IMR-90 (cell line): ENCODE data around the gene DNM1. TPM values are rescaled to one million over a fixed set of nuclear protein-coding genes. Genes with fewer than 3 reads are reported as not detected.

Experiments
- ATAC-seq: fragments of 200-7000 bp; cut with Tn5 transposase; 2 replicates; pipeline ENCODE4 v1.9.1; 2020; ENCODE audit warnings: low read depth, mild to moderate bottlenecking, moderate library complexity
- BruUV-seq: library from RNA; stranded (reverse); fragments of 400-500 nt; replicated peaks from 2 replicates; lab custom pipeline; 2021; lab: Mats Ljungman, UMichigan
- CTCF ChIA-PET: fragments of 300-600 bp; formaldehyde crosslinking; extraction: SDS; loops from one replicate; lab custom pipeline; 2021; ENCODE audit warnings: antibody characterized with exemption; lab: Yijun Ruan, JAX
- POLR2A ChIA-PET: fragments of 300-600 bp; sonication (Branson Sonifier 250); formaldehyde crosslinking; loops from one replicate; lab custom pipeline; 2022; ENCODE audit warnings: antibody characterized with exemption; ENCODE audit not compliant: unreplicated experiment; lab: Charles Lee
- DNase-seq: peaks from one replicate; pipeline ENCODE4 v3.0.0; 2013
- H2AFZ ChIP-seq: replicated peaks from 2 replicates; pipeline ENCODE3; 2013; ENCODE audit warnings: low read length, mild to moderate bottlenecking; ENCODE audit not compliant: poor library complexity
- H2AK5ac ChIP-seq: 2 replicates; pipeline ENCODE4 v1.6.1; 2013; ENCODE audit warnings: low read depth, low read length, inconsistent platforms
- H2AK9ac ChIP-seq: replicated peaks from 2 replicates; pipeline ENCODE3; 2013; ENCODE audit warnings: mild to moderate bottlenecking, low read depth, low read length, moderate library complexity; ENCODE audit not compliant: poor library complexity
- H2BK120ac ChIP-seq: 2 replicates; pipeline ENCODE4 v1.6.1; 2013; ENCODE audit warnings: low read depth, low read length, inconsistent platforms
- H2BK15ac ChIP-seq: 3 replicates; pipeline ENCODE4 v1.6.1; 2013; ENCODE audit warnings: low read depth, low read length, inconsistent platforms
- H2BK20ac ChIP-seq: 2 replicates; pipeline ENCODE4 v1.6.1; 2013; ENCODE audit warnings: low read depth, mild to moderate bottlenecking, inconsistent platforms, low read length, moderate library complexity
- H2BK5ac ChIP-seq: 2 replicates; pipeline ENCODE4 v1.6.1; 2013; ENCODE audit warnings: mild to moderate bottlenecking, low read depth, low read length, inconsistent platforms; ENCODE audit not compliant: poor library complexity, severe bottlenecking
- H3K14ac ChIP-seq: replicated peaks from 2 replicates; pipeline ENCODE4 v1.6.1; 2013; ENCODE audit warnings: low read depth, low read length, inconsistent platforms
- H3K18ac ChIP-seq: 2 replicates; pipeline ENCODE4 v1.6.1; 2013; ENCODE audit warnings: low read depth, low read length, control low read depth
- H3K23ac ChIP-seq: 2 replicates; pipeline ENCODE4 v1.6.1; 2013; ENCODE audit warnings: low read depth, low read length, inconsistent platforms
- H3K27ac ChIP-seq: 2 replicates; pipeline ENCODE4 v1.5.1; 2013; ENCODE audit warnings: mild to moderate bottlenecking, control low read depth, low read length; ENCODE audit not compliant: insufficient read depth
- H3K27me3 ChIP-seq: 2 replicates; pipeline ENCODE4 v1.6.1; 2013; ENCODE audit warnings: low read length; ENCODE audit not compliant: control insufficient read depth, insufficient read depth
- H3K36me3 ChIP-seq: 2 replicates; pipeline ENCODE4 v1.6.1; 2013; ENCODE audit warnings: low read length, mixed read lengths; ENCODE audit not compliant: control insufficient read depth, insufficient read depth
- H3K4ac ChIP-seq: 2 replicates; pipeline ENCODE4 v1.6.1; 2013; ENCODE audit warnings: low read depth, low read length, inconsistent platforms
- H3K4me1 ChIP-seq: 2 replicates; pipeline ENCODE4 v1.6.1; 2013; ENCODE audit warnings: low read length, mixed read lengths; ENCODE audit not compliant: control insufficient read depth, insufficient read depth
- H3K4me2 ChIP-seq: 2 replicates; pipeline ENCODE4 v1.6.1; 2013; ENCODE audit warnings: low read depth, mild to moderate bottlenecking, control low read depth, low read length, moderate library complexity
- H3K4me3 ChIP-seq: 2 replicates; pipeline ENCODE4 v1.5.1; 2013; ENCODE audit warnings: low read depth, mild to moderate bottlenecking, control low read depth, low read length, moderate library complexity; ENCODE audit not compliant: insufficient read depth
- H3K56ac ChIP-seq: 2 replicates; pipeline ENCODE4 v1.6.1; 2013; ENCODE audit warnings: low read length, inconsistent platforms; ENCODE audit not compliant: insufficient read depth; ENCODE audit errors: extremely low read depth
- H3K79me1 ChIP-seq, 2 experiments: 2 replicates each; pipeline ENCODE4 v1.6.1; 2013; ENCODE audit warnings: low read length in 2 of 2, inconsistent platforms in 1 of 2, low read depth in 1 of 2
- H3K9ac ChIP-seq: 2 replicates; pipeline ENCODE4 v1.6.1; 2013; ENCODE audit warnings: low read depth, low read length, control low read depth
- H3K9me1 ChIP-seq: 2 replicates; pipeline ENCODE4 v1.6.1; 2013; ENCODE audit warnings: low read length, inconsistent platforms; ENCODE audit not compliant: insufficient read depth
- H3K9me3 ChIP-seq: 2 replicates; pipeline ENCODE4 v1.6.1; 2013; ENCODE audit warnings: low read length; ENCODE audit not compliant: control insufficient read depth, insufficient read depth
- H4K20me1 ChIP-seq: 2 replicates; pipeline ENCODE4 v1.6.1; 2013; ENCODE audit warnings: low read length, inconsistent platforms; ENCODE audit not compliant: insufficient read depth
- H4K5ac ChIP-seq: 2 replicates; pipeline ENCODE4 v1.6.1; 2013; ENCODE audit warnings: mild to moderate bottlenecking, low read depth, low read length, control low read depth
- H4K8ac ChIP-seq, 2 experiments: 2 replicates each; pipeline ENCODE4 v1.6.1; 2013; ENCODE audit warnings: low read depth in 2 of 2, low read length in 2 of 2, control low read depth in 1 of 2, inconsistent platforms in 1 of 2
- H4K91ac ChIP-seq: 2 replicates; pipeline ENCODE4 v1.6.1; 2013; ENCODE audit warnings: low read depth, low read length, inconsistent platforms; ENCODE audit not compliant: insufficient read depth
- BHLHE40 ChIP-seq: fragments of 150-350 bp; IDR thresholded peaks from 2 replicates; pipeline ENCODE4 v1.6.1; 2016; ENCODE audit warnings: mild to moderate bottlenecking, low read depth, low read length
- ELK1 ChIP-seq: fragments of 150-350 bp; IDR thresholded peaks from 2 replicates; pipeline ENCODE4 v1.6.1; 2016; ENCODE audit warnings: low read depth, mild to moderate bottlenecking, low read length, moderate library complexity, borderline replicate concordance
- MAFK ChIP-seq: IDR thresholded peaks from 2 replicates; pipeline ENCODE4 v1.6.1; 2012; ENCODE audit warnings: low read depth, low read length, improper control_type of control experiment
- MAZ ChIP-seq: IDR thresholded peaks from 2 replicates; pipeline ENCODE4 v1.6.1; 2012; ENCODE audit warnings: low read depth, mild to moderate bottlenecking, low read length, improper control_type of control experiment, moderate library complexity, borderline replicate concordance
- WGBS, 2 experiments: methylation state at CpG; one replicate each; pipeline versions ENCODE4 v1.1.5 to v1.1.7; 2013; ENCODE audit warnings: missing lambda C conversion rate in 2 of 2; ENCODE audit not compliant: insufficient read length in 1 of 2; ENCODE audit errors: extremely low coverage in 2 of 2; 5-methylcytosine and 5-hydroxymethylcytosine counted together
- dilution Hi-C: fragments of 300-500 bp; cut with HindIII; formaldehyde crosslinking; loops from one replicate; pipeline ENCODE4 v1.14.3; 2018; ENCODE audit warnings: low sequenced_read_pairs; ENCODE audit not compliant: unreplicated experiment
- in situ Hi-C: fragments of 300-500 bp; cut with MboI; formaldehyde crosslinking; loops from 3 replicates; pipeline ENCODE4 v1.14.3; 2019; ENCODE audit warnings: low sequenced_read_pairs, inconsistent platforms, mixed read lengths
- intact Hi-C: fragments of 100-400 bp; cut with micrococcal nuclease; formaldehyde crosslinking; loops from 2 replicates; pipeline ENCODE4 v1.10.0; 2022
- polyA plus RNA-seq, 3 experiments: library from polyadenylated mRNA; depleted of rRNA; stranded (reverse); fragments of >200 nt; gene quantifications; 2 replicates each; pipeline ENCODE4 v1.2.3, GENCODE V29; 2012; ENCODE audit warnings: low replicate concordance in 1 of 3
- total RNA-seq: library from RNA; depleted of rRNA; stranded (reverse); fragments of >200 nt; gene quantifications from 2 replicates; pipeline ENCODE4 v1.2.3, GENCODE V29; 2012

The DNM1 gene
- total and polyA plus RNA-seq, 2 of the 4 experiments (the other 2 are of a cell fraction): 13.6 to 17.7 TPM

GRCh38 chr9:128292009-128292408 is 88.8 kb downstream of the DNM1 start:
- H3K9me3 ChIP-seq: no peaks in the 10 kb centered on the region
- no TSS peak for BruUV-seq
- H3K18ac ChIP-seq: no peak overlapping the region
- no peak for DNase-seq
- in situ Hi-C loops: loop anchor here (10.0 kb wide), 1 partner anchor 263 kb away; the partner anchor contains the start of gene SPTAN1
- no peak overlapping the region for H2BK15ac ChIP-seq
- peaks cover 5% of the 10 kb centered on the region for H3K4me1 ChIP-seq
- no peak overlapping the region for H2AK5ac ChIP-seq
- H3K36me3 ChIP-seq: peaks cover 13% of the 10 kb centered on the region; the same call in 1 of the 2 replicates
- no peak overlapping the region for H3K56ac ChIP-seq
- no peak overlapping the region for H2AFZ ChIP-seq
- no peak overlapping the region for H4K5ac ChIP-seq
- H4K91ac ChIP-seq: no peak overlapping the region
- ChIA-PET POLR2A (no interaction called here), CTCF (interaction anchor here (1.2 kb wide), 1 partner anchor 49 kb away, joined by 3 read pairs; no protein-coding TSS in a partner anchor)
- H3K4me2 ChIP-seq: no peak overlapping the region
- H3K79me1 ChIP-seq: peaks cover 0 to 8% of the 10 kb centered on the region in 2 experiments; a peak in 1 of 4 replicates
- ATAC-seq: no peak
- no CpG with 5 or more reads among the region's 3 CpGs for WGBS, 2 experiments
- H3K4ac ChIP-seq: no peak overlapping the region
- TF ChIP-seq ELK1 (no peak), MAZ (no peak), BHLHE40 (no peak), MAFK (peak; percentile 79)
- no peak overlapping the region for H3K14ac ChIP-seq
- dilution Hi-C loops: no loop called here
- no peak overlapping the region for H3K4me3 ChIP-seq
- no peak overlapping the region for H2BK20ac ChIP-seq
- H3K9ac ChIP-seq: no peak overlapping the region
- H2BK5ac ChIP-seq: no peak overlapping the region
- no peak overlapping the region for H2AK9ac ChIP-seq
- no peak overlapping the region for H4K8ac ChIP-seq
- no peaks in the 10 kb centered on the region for H4K20me1 ChIP-seq
- H3K23ac ChIP-seq: no peak overlapping the region
- no peaks in the 10 kb centered on the region for H3K27me3 ChIP-seq
- H3K27ac ChIP-seq: no peak overlapping the region
- intact Hi-C loops: no loop called here
- H2BK120ac ChIP-seq: no peak overlapping the region
- peaks cover 8% of the 10 kb centered on the region; the same call in 1 of the 2 replicates for H3K9me1 ChIP-seq
